ACHN (cell line): ENCODE results near the gene CARMIL1.
A peak's percentile ranks its signal among the peaks of the same experiment; 100 is the strongest.
"Not testable (repeated sequence)": the region's sequence is repeated elsewhere in the genome, so short reads cannot be mapped to it uniquely, and the experiment has no call there.

Source experiments
- DNase-seq: peaks from one replicate; pipeline ENCODE4 v3.0.0-alpha.2; 2015
- in situ Hi-C: cut with HindIII; loops from 2 replicates; pipeline ENCODE4 v1.10.0; 2017; ENCODE audit warnings: low sequenced_read_pairs, low pct_ligation_motif_present, low pct_unique_long_range_greater_than_20kb

Gene CARMIL1

GRCh38 chr6:25414755-25415154 lies 135.6 kb downstream of the CARMIL1 start:
- in situ Hi-C loops, result no loop called here
- no peak for DNase-seq

- no peak for DNase-seq
- in situ Hi-C loops, result no loop called here
These were observed 136.1 kb downstream of the CARMIL1 start for GRCh38 chr6:25415274-25415673.

GRCh38 chr6:25415701-25416100 lies 136.5 kb downstream of the CARMIL1 start:
- no peak for DNase-seq
- in situ Hi-C loops, result no loop called here

- peak; percentile 12 for DNase-seq
- in situ Hi-C loops, result no loop called here
These were observed 138.0 kb downstream of the CARMIL1 start for GRCh38 chr6:25417046-25417605.

GRCh38 chr6:25418454-25419052 lies 139.4 kb downstream of the CARMIL1 start:
- in situ Hi-C loops, result no loop called here

GRCh38 chr6:25419879-25420278 lies 140.7 kb downstream of the CARMIL1 start:
- no peak for DNase-seq
- in situ Hi-C loops, result no loop called here

More at GRCh38 chr6:25418454-25419052, 139.4 kb downstream of the CARMIL1 start:
- no peak for DNase-seq

GRCh38 chr6:25423358-25423757 lies 144.2 kb downstream of the CARMIL1 start:
- in situ Hi-C loops, result no loop called here

GRCh38 chr6:25424303-25424702 lies 145.1 kb downstream of the CARMIL1 start:
- no peak for DNase-seq
- in situ Hi-C loops, result no loop called here

More at GRCh38 chr6:25423358-25423757, 144.2 kb downstream of the CARMIL1 start:
- DNase-seq, result no peak

GRCh38 chr6:25427549-25427948 lies 148.4 kb downstream of the CARMIL1 start:
- in situ Hi-C loops, result no loop called here
- no peak for DNase-seq

- in situ Hi-C loops, result no loop called here
- DNase-seq, result no peak
These were observed 149.7 kb downstream of the CARMIL1 start for GRCh38 chr6:25428758-25429317.

- in situ Hi-C loops, result no loop called here
- no peak for DNase-seq
These were observed 152.3 kb downstream of the CARMIL1 start for GRCh38 chr6:25431306-25431974.

GRCh38 chr6:25431975-25432307 lies 152.8 kb downstream of the CARMIL1 start:
- DNase-seq, result no peak
- in situ Hi-C loops, result no loop called here

- in situ Hi-C loops, result no loop called here
- DNase-seq, result no peak
These were observed 155.7 kb downstream of the CARMIL1 start for GRCh38 chr6:25434921-25435320.

- DNase-seq, result no peak
- in situ Hi-C loops, result no loop called here
These were observed 156.3 kb downstream of the CARMIL1 start for GRCh38 chr6:25435416-25435985.

GRCh38 chr6:25436760-25437159 lies 157.6 kb downstream of the CARMIL1 start:
- DNase-seq, result no peak
- in situ Hi-C loops, result no loop called here

GRCh38 chr6:25439368-25439767 lies 160.2 kb downstream of the CARMIL1 start:
- in situ Hi-C loops, result no loop called here

GRCh38 chr6:25441663-25442270 lies 162.6 kb downstream of the CARMIL1 start:
- in situ Hi-C loops, result no loop called here
- DNase-seq, result no peak

More at GRCh38 chr6:25439368-25439767, 160.2 kb downstream of the CARMIL1 start:
- DNase-seq, result no peak

- no peak for DNase-seq
- in situ Hi-C loops, result no loop called here
These were observed 163.7 kb downstream of the CARMIL1 start for GRCh38 chr6:25442898-25443297.

- in situ Hi-C loops, DNase-seq: not testable (repeated sequence)
These were observed 165.3 kb downstream of the CARMIL1 start for GRCh38 chr6:25444521-25444920.
